ENCODE measurements around the gene GRAMD1B.

Gene GRAMD1B

GRCh38 chr11:123532131-123532530, 102.1 kb downstream of the GRAMD1B start:
- no peak for DNase-seq (ENCODE audit: low read depth)

DNA sequence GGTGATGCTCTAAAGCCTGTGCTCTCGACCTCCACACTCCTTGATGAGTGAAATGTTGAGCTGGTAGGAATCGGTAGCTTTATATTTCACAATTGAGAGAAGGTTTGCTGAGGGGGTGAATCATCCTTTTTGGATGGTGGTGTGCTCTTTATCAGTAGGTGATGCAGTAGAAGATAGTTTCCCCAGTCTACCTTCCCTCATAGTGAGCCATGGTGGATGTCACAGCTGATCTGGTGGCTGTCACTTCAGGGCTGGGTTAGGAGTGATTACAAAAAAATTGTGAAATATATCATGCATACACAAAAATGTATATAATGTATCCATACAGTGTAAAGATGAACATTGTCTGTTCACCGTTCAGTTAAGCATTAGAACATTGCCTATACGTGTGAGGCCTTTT, 105.3 kb downstream of the GRAMD1B start:
- DNase-seq (ENCODE audit: low read depth) = no peak

DNA sequence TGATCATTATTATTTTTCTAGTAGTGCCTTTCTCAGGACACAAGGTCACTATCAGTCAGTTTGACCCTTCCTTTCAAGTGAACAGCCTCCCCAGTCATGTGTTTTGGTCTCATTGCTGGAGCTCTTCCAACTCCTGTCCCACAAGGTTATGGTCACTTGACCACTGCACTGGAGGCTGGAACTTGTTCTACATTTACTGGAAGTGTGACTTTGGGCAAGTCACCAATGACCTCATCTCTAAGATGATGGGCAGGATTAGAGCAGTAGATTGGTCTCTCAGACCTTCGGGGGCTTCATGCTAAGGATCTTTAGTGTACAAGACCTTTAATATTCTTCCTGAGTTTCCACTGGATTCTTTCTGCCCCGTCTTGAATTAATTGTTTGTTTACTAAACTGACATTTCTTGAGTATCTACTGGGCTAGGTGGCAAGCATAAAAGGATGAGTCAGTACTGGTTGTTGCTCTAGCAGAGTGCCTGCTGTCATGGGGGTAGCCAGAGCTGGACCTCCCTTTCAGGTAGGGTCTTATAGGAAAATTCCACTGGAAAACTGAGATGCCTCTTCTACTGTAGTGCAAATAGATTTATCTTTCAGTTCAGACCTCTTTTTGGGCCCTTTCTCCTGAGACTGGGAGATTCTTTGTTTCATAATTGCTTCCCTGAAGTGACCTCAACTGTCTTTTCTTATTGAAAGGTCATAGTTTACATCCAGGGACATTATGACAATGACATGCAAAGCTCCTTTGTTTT, 106.8 kb downstream of the GRAMD1B start:
- DNase-seq (ENCODE audit: low read depth) = no peak

GRCh38 chr11:123537726-123538125, 107.7 kb downstream of the GRAMD1B start:
- no peak for DNase-seq (ENCODE audit: low read depth)

GRCh38 chr11:123543797-123544196, 113.7 kb downstream of the GRAMD1B start:
- DNase-seq (ENCODE audit: low read depth) = no peak

- no peak for DNase-seq (ENCODE audit: low read depth)
Measured at GRCh38 chr11:123544631-123545375, 114.7 kb downstream of the GRAMD1B start.

GRCh38 chr11:123545726-123546270, 115.7 kb downstream of the GRAMD1B start:
- no peak for DNase-seq (ENCODE audit: low read depth)

DNA sequence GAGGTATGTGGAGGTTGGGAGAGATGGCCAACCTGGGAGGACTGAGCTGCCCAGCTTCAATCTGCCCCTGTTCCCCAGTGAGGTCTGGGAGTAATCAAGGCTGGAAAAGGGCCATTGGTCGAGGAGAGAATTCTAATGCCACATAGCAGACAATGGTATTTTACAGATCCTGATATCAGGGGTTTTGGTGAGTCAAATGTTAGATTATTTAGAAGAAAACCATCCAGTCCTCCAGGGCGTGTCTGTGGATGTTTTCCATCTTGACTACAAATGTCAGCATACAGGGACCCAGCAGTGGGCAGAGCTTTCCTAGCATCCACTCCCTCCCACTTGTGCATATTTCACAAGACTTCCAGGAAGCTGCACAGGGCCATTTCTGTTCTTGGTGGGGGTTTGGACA, 116.4 kb downstream of the GRAMD1B start:
- no peak for DNase-seq (ENCODE audit: low read depth)

GRCh38 chr11:123547180-123547579, 117.1 kb downstream of the GRAMD1B start:
- no peak for DNase-seq (ENCODE audit: low read depth)

- DNase-seq (ENCODE audit: low read depth) = no peak
Measured at GRCh38 chr11:123548774-123549173, 118.7 kb downstream of the GRAMD1B start.

- DNase-seq (ENCODE audit: low read depth) = no peak
Measured at GRCh38 chr11:123549926-123550917, 120.2 kb downstream of the GRAMD1B start.

- no peak for DNase-seq (ENCODE audit: low read depth)
Measured at GRCh38 chr11:123551079-123551478, 121.0 kb downstream of the GRAMD1B start.

- DNase-seq (ENCODE audit: low read depth) = no peak
Measured at GRCh38 chr11:123556633-123557032, 126.6 kb downstream of the GRAMD1B start.

DNA sequence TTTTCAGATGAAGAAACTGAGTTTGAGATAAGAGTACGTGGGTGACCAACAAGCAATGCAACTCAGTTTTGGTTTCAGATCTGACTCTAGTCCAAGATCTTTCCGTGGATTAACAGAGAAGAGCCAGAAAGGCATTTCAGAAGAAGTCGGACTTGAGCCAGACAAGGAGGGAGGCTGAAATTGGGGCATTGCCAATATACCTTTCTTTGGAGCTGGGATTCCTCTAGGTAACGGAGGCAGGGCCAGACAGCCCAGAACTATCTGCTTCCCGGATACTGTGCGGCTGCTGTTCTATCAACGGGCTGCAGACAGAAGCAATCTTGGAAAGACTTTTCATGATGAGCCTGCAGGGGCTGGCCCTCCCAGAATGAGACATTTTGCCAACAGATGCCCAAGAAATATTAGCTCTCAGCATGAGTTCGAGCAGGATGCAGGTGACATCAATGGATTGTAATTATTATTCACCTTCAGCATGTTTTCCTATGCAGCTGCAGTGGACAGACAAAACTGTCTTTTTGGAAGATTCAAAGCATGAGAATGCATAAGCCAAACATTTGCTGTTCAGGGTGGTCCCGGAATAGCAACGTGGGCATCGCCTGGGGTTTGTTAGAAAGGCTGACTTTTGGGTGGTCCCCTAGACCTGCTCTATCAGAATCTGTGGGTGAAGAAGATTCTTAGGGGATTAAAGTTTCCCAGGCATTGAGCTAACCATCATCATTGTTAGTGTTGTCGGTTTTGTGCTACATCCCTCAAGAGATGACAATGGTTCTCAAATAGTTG, 128.7 kb downstream of the GRAMD1B start:
- DNase-seq (ENCODE audit: low read depth) = no peak

DNA sequence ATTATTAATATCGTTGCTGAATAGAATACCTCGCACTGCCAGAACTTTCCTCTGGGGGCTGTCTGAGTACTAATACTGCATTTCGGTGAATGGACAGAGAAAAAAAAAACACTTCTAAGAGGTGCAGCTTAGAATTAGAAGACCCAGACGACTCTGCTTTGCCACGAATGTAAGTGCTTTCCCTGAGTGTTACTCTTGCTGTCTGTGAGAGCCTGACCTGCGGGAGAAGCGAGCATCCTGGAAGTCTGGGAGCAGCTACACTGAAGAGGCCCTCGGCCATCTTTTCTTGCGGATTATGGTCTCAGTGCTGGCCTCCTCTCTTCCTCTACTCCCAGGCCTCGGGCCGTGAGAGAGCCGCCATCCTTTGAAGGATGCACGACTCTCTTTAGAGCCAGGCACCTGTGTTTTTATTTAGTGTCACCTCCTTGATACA, 129.5 kb downstream of the GRAMD1B start:
- DNase-seq (ENCODE audit: low read depth) = no peak

DNA sequence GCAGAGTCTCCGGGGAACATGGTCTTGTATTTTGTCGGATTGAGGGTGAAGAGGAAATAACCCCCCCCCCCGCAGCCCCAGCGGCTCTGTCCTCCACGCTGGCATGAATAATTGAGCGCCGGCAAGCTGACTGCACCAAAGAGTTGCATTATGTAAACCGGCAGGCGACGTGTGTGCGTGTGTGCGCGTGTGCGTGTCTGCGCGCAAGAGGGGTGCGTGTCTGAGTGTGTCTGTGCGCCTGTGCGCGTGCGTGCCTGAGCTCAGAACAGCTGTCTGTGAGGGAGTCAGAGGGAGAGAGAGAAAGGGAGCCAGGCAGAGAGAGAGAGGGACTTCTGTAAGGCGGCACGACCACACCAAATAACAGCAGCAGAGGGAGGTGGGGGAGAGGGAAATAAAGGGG, 129.9 kb downstream of the GRAMD1B start:
- DNase-seq (ENCODE audit: low read depth) = no peak

DNA sequence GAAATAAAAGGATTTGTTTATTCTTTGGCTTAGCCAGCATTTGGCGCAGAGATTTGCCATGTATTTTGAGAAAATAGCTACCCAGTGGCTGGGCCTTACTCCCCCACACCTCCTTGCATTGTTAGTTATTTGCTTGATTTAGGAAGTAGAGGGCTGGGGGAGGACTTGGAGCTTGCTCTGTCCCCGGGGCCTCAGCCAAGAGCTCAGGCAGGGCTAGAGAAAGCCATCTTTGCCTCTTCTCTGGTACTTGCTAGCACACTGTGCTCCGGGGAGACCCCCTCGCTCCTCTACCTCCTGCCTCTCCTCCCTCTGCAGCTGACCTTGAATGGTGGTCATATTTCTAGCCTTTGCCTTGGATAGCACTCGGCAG, 131.3 kb downstream of the GRAMD1B start:
- DNase-seq (ENCODE audit: low read depth) = no peak

- no peak for DNase-seq (ENCODE audit: low read depth)
Measured at GRCh38 chr11:123562158-123562557, 132.1 kb downstream of the GRAMD1B start.

DNA sequence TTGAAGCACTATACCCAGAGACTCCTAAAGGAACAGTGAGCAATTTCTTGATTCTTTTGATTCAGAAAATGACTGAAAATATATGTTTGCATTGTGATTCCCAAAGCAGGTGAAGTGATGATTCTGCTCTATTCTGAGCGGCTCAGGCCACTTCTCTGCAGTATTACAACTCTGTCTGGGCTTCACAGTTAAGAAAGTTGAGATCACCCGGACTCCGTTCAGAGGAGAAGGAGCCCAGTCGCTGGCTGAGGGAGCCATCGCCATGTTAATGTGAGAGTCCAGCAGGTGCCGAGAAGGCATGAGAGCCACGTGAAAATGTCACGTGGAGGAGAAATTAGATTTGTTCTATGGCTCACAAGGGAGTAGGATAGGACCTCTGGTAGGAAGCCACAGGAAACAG, 132.8 kb downstream of the GRAMD1B start:
- no peak for DNase-seq (ENCODE audit: low read depth)

DNA sequence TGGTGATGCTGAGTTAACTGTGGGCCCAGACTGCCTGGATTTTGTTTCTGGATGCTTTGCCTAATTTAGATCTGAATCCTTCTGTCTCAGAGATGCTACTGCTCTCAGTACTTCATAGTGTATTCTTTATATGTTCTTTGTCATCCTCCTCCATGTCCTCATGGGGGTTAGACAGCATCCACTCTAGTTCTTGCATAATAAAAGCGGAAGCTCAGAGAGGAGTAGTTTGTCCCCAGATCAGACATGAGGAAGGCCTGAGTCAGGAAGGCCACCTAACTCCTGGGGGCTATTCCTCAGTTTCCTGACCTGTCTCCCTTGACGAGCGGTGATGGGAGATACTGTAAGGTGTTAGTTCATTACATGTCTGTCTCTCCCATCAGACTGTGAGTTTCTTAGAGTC, 134.2 kb downstream of the GRAMD1B start:
- DNase-seq (ENCODE audit: low read depth) = no peak

DNA sequence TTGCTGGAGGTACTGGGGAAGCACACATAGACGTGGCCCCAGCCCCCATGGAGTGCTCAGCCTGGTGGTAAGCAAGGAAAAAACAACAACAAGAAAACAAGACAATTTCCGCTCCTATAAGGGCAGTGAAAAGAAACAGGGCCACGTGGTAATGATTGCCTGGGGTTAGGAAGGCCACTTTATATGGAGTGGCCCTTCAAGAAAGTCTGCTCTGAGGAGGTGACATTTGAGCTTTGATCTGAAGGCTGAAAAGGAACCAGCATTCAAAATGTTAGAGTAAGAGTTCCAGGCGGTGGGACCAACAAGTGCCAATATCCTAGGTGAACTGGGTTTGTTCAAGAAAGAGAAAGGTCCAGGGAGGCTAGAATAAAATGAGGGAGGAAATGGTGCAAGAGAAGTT, 136.8 kb downstream of the GRAMD1B start:
- no peak for DNase-seq (ENCODE audit: low read depth)
